ENCODE data around the gene UBL7. TPM values are rescaled to one million over a fixed set of nuclear protein-coding genes. Genes with fewer than 3 reads are reported as not detected.
A peak's percentile ranks its signal among the peaks of the same experiment; 100 is the strongest.
"Not testable (repeated sequence)": the region's sequence is repeated elsewhere in the genome, so short reads cannot be mapped to it uniquely, and the experiment has no call there.

UBL7 gene
- total and polyA plus RNA-seq, 3 experiments from 2014 or later: 64.9 to 101 (median 67.7) TPM

DNA sequence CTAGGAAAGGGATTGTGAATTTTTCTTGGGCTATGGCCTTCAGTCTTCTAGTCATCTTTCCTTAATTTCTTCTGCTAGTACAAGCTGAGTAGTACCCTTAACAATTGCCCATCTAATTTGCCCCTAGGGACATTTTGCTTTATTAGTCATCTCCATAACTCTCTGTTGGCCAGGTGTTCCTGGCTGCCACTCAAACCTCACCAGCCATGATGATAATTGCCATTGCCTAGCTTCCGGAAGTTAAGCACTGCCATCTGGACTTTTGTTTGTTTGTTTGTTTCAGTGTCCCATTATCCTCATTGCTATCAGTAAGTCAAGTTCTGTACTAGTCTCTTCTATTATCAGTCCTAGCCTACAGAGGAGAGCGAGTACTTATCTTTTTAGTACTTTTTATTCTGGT is 36.6 kb upstream of the UBL7 start:
- Histone ChIP-seq H3K4me1 (ENCODE audit: insufficient read depth, low read length) (no peaks in the 10 kb centered on the region), H3K9me3 (ENCODE audit: low read length) (no peaks in the 10 kb centered on the region), H3K4me3 (ENCODE audit: low read length) (no peak overlapping the region), H3K27me3 (ENCODE audit: insufficient read depth, low read length, poor library complexity, severe bottlenecking) (no peaks in the 10 kb centered on the region), H3K36me3 (ENCODE audit: insufficient read depth, low read length) (no peaks in the 10 kb centered on the region), H3K27ac (ENCODE audit: low read depth, low read length) (no peak overlapping the region)
- Mint-ChIP-seq H3K27me3 (no peaks in the 10 kb centered on the region), H3K4me3 (no peak overlapping the region), H3K27ac (no peak overlapping the region), H3K4me1 (no peaks in the 10 kb centered on the region), H3K36me3 (peaks cover 0 to 12% (median 9%) of the 10 kb centered on the region in 3 donors), H3K9me3 (no peaks in the 10 kb centered on the region)
- no peak for DNase-seq
- ChIA-PET CTCF (interaction anchor here (1.2 to 1.4 kb wide), 2 partner anchors 8 to 115 kb away, joined by 3 read pairs; no protein-coding TSS in a partner anchor), POLR2A (no interaction called here)

DNA sequence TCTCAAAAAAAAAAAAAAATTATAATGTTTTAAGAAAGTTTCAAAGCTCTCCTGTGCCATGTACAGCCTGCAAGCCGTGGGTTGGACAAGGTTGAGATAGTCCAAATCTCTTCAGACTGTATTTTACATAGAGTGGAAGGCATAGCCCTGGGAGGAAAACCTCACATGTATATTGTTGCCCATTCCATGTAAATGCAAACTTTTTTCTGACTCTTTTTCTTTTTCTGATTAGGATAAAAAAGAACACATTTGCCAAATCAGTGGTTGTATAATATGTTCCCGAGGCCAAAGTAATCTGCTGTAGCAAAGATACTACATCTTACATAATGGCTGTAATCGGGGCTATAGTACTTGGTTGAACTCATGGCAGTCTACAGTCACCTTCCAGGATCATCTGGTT is 35.7 kb upstream of the UBL7 start:
- H3K27ac Mint-ChIP-seq: no peak overlapping the region
- CTCF ChIA-PET: interaction anchor here (0.8 kb wide), 1 partner anchor 122 kb away, joined by 3 read pairs; no protein-coding TSS in a partner anchor
- POLR2A ChIA-PET: no interaction called here
- Histone ChIP-seq H3K4me1 (ENCODE audit: insufficient read depth, low read length) (no peaks in the 10 kb centered on the region), H3K9me3 (ENCODE audit: low read length) (no peaks in the 10 kb centered on the region), H3K4me3 (ENCODE audit: low read length) (no peak overlapping the region), H3K27me3 (ENCODE audit: insufficient read depth, low read length, poor library complexity, severe bottlenecking) (no peaks in the 10 kb centered on the region), H3K36me3 (ENCODE audit: insufficient read depth, low read length) (no peaks in the 10 kb centered on the region), H3K27ac (ENCODE audit: low read depth, low read length) (no peak overlapping the region)
- H3K4me3 Mint-ChIP-seq: no peak overlapping the region
- DNase-seq: no peak
- H3K9me3 Mint-ChIP-seq: no peaks in the 10 kb centered on the region
- peaks cover 0 to 8% (median 7%) of the 10 kb centered on the region in 3 donors for H3K36me3 Mint-ChIP-seq
- no peaks in the 10 kb centered on the region for H3K27me3 Mint-ChIP-seq
- H3K4me1 Mint-ChIP-seq: no peaks in the 10 kb centered on the region

DNA sequence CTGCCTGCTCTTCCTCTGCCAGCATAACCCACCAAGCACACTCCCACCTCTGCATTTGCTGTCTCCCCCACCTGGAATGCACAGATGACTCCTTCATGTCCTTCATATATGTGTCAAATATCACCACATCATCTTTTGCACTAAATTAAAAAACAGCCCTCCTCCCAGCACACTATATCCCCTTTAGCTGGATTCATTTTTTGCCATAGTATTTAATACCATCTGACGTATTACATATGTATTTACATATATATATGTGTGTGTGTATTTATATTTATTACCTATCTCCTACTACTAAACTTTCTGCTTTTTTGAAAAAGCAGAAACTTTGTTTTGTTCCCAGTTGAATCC is 29.4 kb upstream of the UBL7 start:
- Mint-ChIP-seq H3K36me3 (peaks cover 0 to 8% (median 6%) of the 10 kb centered on the region in 3 donors), H3K4me1 (peaks cover 12 to 18% (median 14%) of the 10 kb centered on the region in 3 donors), H3K4me3 (peak overlapping the region; percentile 5 to 67 (median 51)), H3K27me3 (no peaks in the 10 kb centered on the region), H3K9me3 (no peaks in the 10 kb centered on the region), H3K27ac (peak overlapping the region in 6 of 8 donors; percentile 21 to 87 (median 70))
- Histone ChIP-seq H3K27ac (ENCODE audit: low read depth, low read length) (no peak overlapping the region), H3K4me1 (ENCODE audit: insufficient read depth, low read length) (peaks cover 10% of the 10 kb centered on the region), H3K27me3 (ENCODE audit: insufficient read depth, low read length, poor library complexity, severe bottlenecking) (no peaks in the 10 kb centered on the region), H3K9me3 (ENCODE audit: low read length) (no peaks in the 10 kb centered on the region), H3K36me3 (ENCODE audit: insufficient read depth, low read length) (no peaks in the 10 kb centered on the region), H3K4me3 (ENCODE audit: low read length) (no peak overlapping the region)
- CTCF ChIA-PET: interaction anchor here (1.0 to 2.1 kb wide), 6 partner anchors 10 to 114 kb away, joined by 3 to 7 read pairs (median 4); partner anchors contain the start of gene UBL7
- no peak for DNase-seq
- POLR2A ChIA-PET: no interaction called here

DNA sequence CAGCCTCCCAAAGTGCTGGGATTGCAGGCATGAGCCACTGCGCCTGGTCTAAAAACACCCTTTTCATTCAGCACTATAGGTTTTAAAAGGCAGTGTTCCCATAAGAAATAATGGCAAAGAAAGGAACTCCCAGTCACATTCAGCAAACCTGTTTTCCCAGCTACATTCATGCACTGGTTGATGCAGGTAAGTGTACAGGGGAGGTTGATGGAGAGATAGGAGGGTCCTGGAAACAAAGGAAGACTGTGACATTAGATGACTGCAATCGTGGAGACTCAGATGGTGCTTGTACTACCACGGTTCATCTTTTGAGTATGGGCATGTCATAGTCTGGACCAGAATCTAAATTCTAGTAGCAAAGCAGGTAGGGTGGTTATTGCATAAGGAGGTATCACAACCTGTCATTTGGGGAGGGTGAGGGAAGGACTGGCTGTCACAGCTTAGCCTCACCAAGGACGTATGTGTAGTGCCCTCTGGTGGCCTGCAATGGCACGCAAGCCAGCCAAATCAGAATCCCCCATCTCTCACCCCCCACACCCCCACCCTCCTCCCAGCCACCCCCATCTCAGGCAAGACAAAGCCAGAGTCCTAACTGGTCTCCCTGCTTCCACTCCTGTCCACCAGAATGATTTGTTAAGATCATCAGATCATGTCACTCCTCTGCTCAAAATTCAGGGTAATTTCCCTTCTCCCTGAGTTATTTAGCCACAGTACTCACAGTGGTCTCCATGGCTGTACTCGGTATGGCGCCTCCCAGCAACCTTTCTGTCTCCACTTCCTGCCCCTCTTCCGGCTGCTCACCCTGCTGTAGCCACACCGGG is 28.8 kb upstream of the UBL7 start:
- H3K4me1 Mint-ChIP-seq: peaks cover 12 to 18% (median 14%) of the 10 kb centered on the region in 3 donors
- no peaks in the 10 kb centered on the region for H3K9me3 Mint-ChIP-seq
- POLR2A ChIA-PET: no interaction called here
- no peaks in the 10 kb centered on the region for H3K27me3 ChIP-seq (ENCODE audit: insufficient read depth, low read length, poor library complexity, severe bottlenecking)
- peak overlapping the region; percentile 5 to 67 (median 51) for H3K4me3 Mint-ChIP-seq
- H3K27ac Mint-ChIP-seq: peak overlapping the region; percentile 21 to 87 (median 56)
- no peak overlapping the region for H3K27ac ChIP-seq (ENCODE audit: low read depth, low read length)
- no peaks in the 10 kb centered on the region for H3K36me3 ChIP-seq (ENCODE audit: insufficient read depth, low read length)
- peaks cover 10% of the 10 kb centered on the region for H3K4me1 ChIP-seq (ENCODE audit: insufficient read depth, low read length)
- no peak overlapping the region for H3K4me3 ChIP-seq (ENCODE audit: low read length)
- H3K9me3 ChIP-seq (ENCODE audit: low read length): no peaks in the 10 kb centered on the region
- CTCF ChIA-PET: interaction anchor here (0.7 to 2.1 kb wide), 11 partner anchors 8 to 118 kb away, joined by 3 to 7 read pairs (median 4); partner anchors contain the start of gene UBL7
- peak; percentile 53 to 83 (median 63) for DNase-seq
- no peaks in the 10 kb centered on the region for H3K27me3 Mint-ChIP-seq
- peaks cover 0 to 8% (median 4%) of the 10 kb centered on the region in 3 donors for H3K36me3 Mint-ChIP-seq

DNA sequence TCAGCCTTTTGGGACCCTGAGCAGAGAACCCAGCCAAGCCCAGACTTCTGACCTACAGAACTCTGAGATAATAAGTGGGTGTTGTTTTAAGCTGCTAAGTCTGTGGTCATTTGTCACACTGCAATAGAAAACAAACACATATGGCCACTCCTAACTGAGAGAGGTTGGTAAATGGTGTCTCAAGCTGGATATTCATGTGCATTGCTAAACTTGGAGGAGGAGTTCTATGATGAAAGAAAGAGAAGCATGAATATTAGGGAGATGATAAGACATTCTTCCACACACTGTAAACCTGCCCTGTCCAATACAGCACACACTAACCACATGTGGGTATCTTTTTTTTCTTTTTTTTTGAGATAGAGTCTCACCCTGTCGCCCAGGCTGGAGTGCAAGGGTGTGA is 27.8 kb upstream of the UBL7 start:
- ChIA-PET POLR2A (no interaction called here), CTCF (interaction anchor here (1.2 to 2.1 kb wide), 6 partner anchors 9 to 117 kb away, joined by 3 to 7 read pairs (median 4); partner anchors contain the start of gene UBL7)
- no peak for DNase-seq
- Histone ChIP-seq H3K36me3 (ENCODE audit: insufficient read depth, low read length) (no peaks in the 10 kb centered on the region), H3K4me3 (ENCODE audit: low read length) (no peak overlapping the region), H3K4me1 (ENCODE audit: insufficient read depth, low read length) (peaks cover 10% of the 10 kb centered on the region), H3K27ac (ENCODE audit: low read depth, low read length) (no peak overlapping the region), H3K9me3 (ENCODE audit: low read length) (no peaks in the 10 kb centered on the region), H3K27me3 (ENCODE audit: insufficient read depth, low read length, poor library complexity, severe bottlenecking) (no peaks in the 10 kb centered on the region)
- H3K4me3 Mint-ChIP-seq: no peak overlapping the region
- peaks cover 12 to 18% (median 14%) of the 10 kb centered on the region in 3 donors for H3K4me1 Mint-ChIP-seq
- no peaks in the 10 kb centered on the region for H3K27me3 Mint-ChIP-seq
- peaks cover 0 to 8% (median 7%) of the 10 kb centered on the region in 3 donors for H3K36me3 Mint-ChIP-seq
- no peak overlapping the region for H3K27ac Mint-ChIP-seq
- no peaks in the 10 kb centered on the region for H3K9me3 Mint-ChIP-seq

DNA sequence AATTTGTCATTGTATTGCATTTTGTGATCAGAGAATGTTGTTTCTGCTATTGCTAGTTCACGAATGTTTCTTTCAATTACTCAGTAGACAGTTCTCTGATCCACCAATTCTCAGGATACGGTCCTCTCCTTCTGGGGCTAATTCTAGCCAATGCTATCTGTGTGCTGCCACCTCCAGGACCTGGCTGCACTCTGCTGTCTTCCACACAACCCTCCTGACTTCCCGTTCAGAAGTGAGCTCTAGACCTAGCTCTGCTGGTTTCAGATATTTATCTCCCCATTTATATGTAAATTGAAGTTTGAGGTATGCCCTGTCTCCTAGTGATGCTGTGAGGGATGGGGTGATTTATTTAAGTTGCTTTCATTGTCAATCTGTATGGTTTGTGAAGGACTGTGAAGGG is 21.7 kb upstream of the UBL7 start:
- no peaks in the 10 kb centered on the region for H3K9me3 Mint-ChIP-seq
- Histone ChIP-seq H3K9me3 (ENCODE audit: low read length) (no peaks in the 10 kb centered on the region), H3K36me3 (ENCODE audit: insufficient read depth, low read length) (no peaks in the 10 kb centered on the region), H3K27ac (ENCODE audit: low read depth, low read length) (no peak overlapping the region), H3K4me1 (ENCODE audit: insufficient read depth, low read length) (no peaks in the 10 kb centered on the region), H3K4me3 (ENCODE audit: low read length) (no peak overlapping the region), H3K27me3 (ENCODE audit: insufficient read depth, low read length, poor library complexity, severe bottlenecking) (no peaks in the 10 kb centered on the region)
- H3K4me3 Mint-ChIP-seq: peak overlapping the region in 1 of 7 donors; percentile 74
- CTCF ChIA-PET: interaction anchor here (1.6 kb wide), 1 partner anchor 107 kb away, joined by 3 read pairs; no protein-coding TSS in a partner anchor
- POLR2A ChIA-PET: no interaction called here
- DNase-seq: no peak
- peak overlapping the region in 2 of 8 donors; percentile 0 to 1 for H3K27ac Mint-ChIP-seq
- H3K36me3 Mint-ChIP-seq: peaks cover 0 to 33% (median 13%) of the 10 kb centered on the region in 3 donors
- H3K27me3 Mint-ChIP-seq: no peaks in the 10 kb centered on the region
- no peaks in the 10 kb centered on the region for H3K4me1 Mint-ChIP-seq

DNA sequence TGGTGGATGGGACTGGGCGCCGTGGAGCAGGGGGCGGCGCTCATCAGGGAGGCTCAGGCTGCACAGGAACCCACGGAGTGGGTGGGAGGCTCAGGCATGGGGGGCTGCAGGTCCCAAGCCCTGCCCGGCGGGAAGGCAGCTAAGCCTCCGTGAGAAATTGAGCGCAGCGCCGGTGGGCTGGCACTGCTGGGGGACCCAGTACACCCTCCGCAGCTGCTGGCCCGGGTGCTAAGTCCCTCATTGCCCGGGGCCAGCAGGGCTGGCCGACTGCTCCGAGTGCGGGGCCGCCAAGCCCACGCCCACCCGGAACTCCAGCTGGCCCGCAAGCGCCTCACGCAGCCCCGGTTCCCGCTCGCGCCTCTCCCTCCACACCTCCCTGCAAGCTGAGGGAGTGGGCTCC is 19.4 kb upstream of the UBL7 start:
- H3K9me3 ChIP-seq (ENCODE audit: low read length); H3K27me3 Mint-ChIP-seq; H3K4me1 Mint-ChIP-seq; H3K27me3 ChIP-seq (ENCODE audit: insufficient read depth, low read length, poor library complexity, severe bottlenecking); H3K9me3 Mint-ChIP-seq; DNase-seq; H3K4me3 Mint-ChIP-seq; H3K36me3 ChIP-seq (ENCODE audit: insufficient read depth, low read length); POLR2A ChIA-PET; H3K27ac ChIP-seq (ENCODE audit: low read depth, low read length); H3K4me3 ChIP-seq (ENCODE audit: low read length); H3K27ac Mint-ChIP-seq; H3K4me1 ChIP-seq (ENCODE audit: insufficient read depth, low read length); CTCF ChIA-PET: not testable (repeated sequence)
- H3K36me3 Mint-ChIP-seq: peaks cover 0 to 45% (median 10%) of the 10 kb centered on the region in 3 donors

DNA sequence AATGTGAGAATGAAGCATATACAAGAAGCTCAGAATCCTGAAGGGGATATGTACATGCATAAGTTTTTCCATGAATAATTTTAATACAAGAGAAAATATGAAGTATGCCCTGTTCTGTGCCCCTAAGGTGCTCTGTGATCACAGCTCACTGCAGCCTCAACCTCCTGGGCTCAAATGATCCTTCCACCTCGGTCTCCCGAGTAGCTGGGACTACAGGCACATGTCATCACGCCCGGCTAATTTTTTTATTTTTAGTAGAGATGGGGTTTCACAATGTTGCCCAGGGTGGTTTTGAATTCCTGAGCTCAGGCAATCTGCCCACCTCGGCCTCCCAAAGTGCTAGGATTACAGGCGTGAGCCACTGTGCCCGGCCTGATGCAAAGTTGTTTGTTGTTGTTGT is 10.7 kb upstream of the UBL7 start:
- H3K27ac ChIP-seq (ENCODE audit: low read depth, low read length); H3K4me1 ChIP-seq (ENCODE audit: insufficient read depth, low read length); H3K36me3 ChIP-seq (ENCODE audit: insufficient read depth, low read length); POLR2A ChIA-PET; H3K4me3 Mint-ChIP-seq; H3K9me3 ChIP-seq (ENCODE audit: low read length); H3K4me1 Mint-ChIP-seq; H3K4me3 ChIP-seq (ENCODE audit: low read length); H3K27me3 Mint-ChIP-seq; H3K9me3 Mint-ChIP-seq; H3K27me3 ChIP-seq (ENCODE audit: insufficient read depth, low read length, poor library complexity, severe bottlenecking); DNase-seq: not testable (repeated sequence)
- Mint-ChIP-seq H3K36me3 (peaks cover 0 to 61% (median 18%) of the 10 kb centered on the region in 3 donors), H3K27ac (peak overlapping the region in 1 of 8 donors; percentile 3)
- CTCF ChIA-PET: interaction anchor here (0.7 kb wide), 1 partner anchor 12 kb away, joined by 4 read pairs; no protein-coding TSS in a partner anchor
